NT2/D1 (cell line): Measurements from ENCODE around the gene CCDC70.

ENCODE experiments used
- DNase-seq: peaks from one replicate; pipeline ENCODE4 v3.0.0-alpha.2; 2011; ENCODE audit warnings: low read depth, low spot score
- H3K27me3 ChIP-seq: 2 replicates; pipeline ENCODE4 v1.6.0; 2011; ENCODE audit warnings: mild to moderate bottlenecking; ENCODE audit not compliant: insufficient read length, insufficient read depth
- H3K36me3 ChIP-seq: 2 replicates; pipeline ENCODE4 v1.6.1; 2011; ENCODE audit warnings: mild to moderate bottlenecking, low read length, mixed read lengths; ENCODE audit not compliant: insufficient read depth, insufficient read length
- H3K4me1 ChIP-seq: 2 replicates; pipeline ENCODE4 v1.5.1; 2011; ENCODE audit not compliant: insufficient read depth, insufficient read length
- H3K4me3 ChIP-seq: 2 replicates; pipeline ENCODE4 v1.5.1; 2011; ENCODE audit warnings: low read depth; ENCODE audit not compliant: insufficient read length
- H3K9ac ChIP-seq: 2 replicates; pipeline ENCODE4 v1.6.0; 2011; ENCODE audit warnings: low read depth; ENCODE audit not compliant: insufficient read length
- H3K9me3 ChIP-seq: 2 replicates; pipeline ENCODE4 v1.5.1; 2011; ENCODE audit warnings: mild to moderate bottlenecking, low read length; ENCODE audit not compliant: insufficient read depth
- SUZ12 ChIP-seq: IDR thresholded peaks from 2 replicates; pipeline ENCODE4 v1.6.1; 2011; ENCODE audit not compliant: insufficient read length, insufficient read depth; ENCODE audit errors: extremely low read depth
- YY1 ChIP-seq: IDR thresholded peaks from 2 replicates; pipeline ENCODE4 v1.6.1; 2011; ENCODE audit not compliant: insufficient read length, insufficient read depth
- ZNF274 ChIP-seq: IDR thresholded peaks from 2 replicates; pipeline ENCODE4 v1.6.1; 2011; ENCODE audit warnings: mild to moderate bottlenecking, low read depth, low read length

CCDC70 gene

GRCh38 chr13:51913421-51914136 lies 51.8 kb downstream of the CCDC70 start:
- H3K4me3 ChIP-seq, result no peak overlapping the region
- no peak for TF ChIP-seq SUZ12
- TF ChIP-seq YY1, result no peak
- TF ChIP-seq ZNF274, result no peak
- DNase-seq, result no peak

GRCh38 chr13:51914137-51914493 lies 52.3 kb downstream of the CCDC70 start:
- no peak overlapping the region for H3K9ac ChIP-seq

More at GRCh38 chr13:51913421-51914136, 51.8 kb downstream of the CCDC70 start:
- H3K9ac ChIP-seq, result no peak overlapping the region
- H3K36me3 ChIP-seq, result no peaks in the 10 kb centered on the region
- no peaks in the 10 kb centered on the region for H3K4me1 ChIP-seq
- H3K27me3 ChIP-seq, result no peaks in the 10 kb centered on the region
- H3K9me3 ChIP-seq, result no peaks in the 10 kb centered on the region

More at GRCh38 chr13:51914137-51914493, 52.3 kb downstream of the CCDC70 start:
- TF ChIP-seq YY1, result no peak
- no peak for TF ChIP-seq SUZ12
- no peak for TF ChIP-seq ZNF274
- no peaks in the 10 kb centered on the region for H3K27me3 ChIP-seq
- DNase-seq, result no peak
- H3K36me3 ChIP-seq, result no peaks in the 10 kb centered on the region
- H3K9me3 ChIP-seq, result no peaks in the 10 kb centered on the region
- no peaks in the 10 kb centered on the region for H3K4me1 ChIP-seq
- no peak overlapping the region for H3K4me3 ChIP-seq
